ENCODE data around the gene HES6.

- no peak for TF ChIP-seq CTCF (IDR thresholded peaks at IDR 0.05)
- no peak for TF ChIP-seq ZFX (IDR thresholded peaks at IDR 0.05; ENCODE audit: borderline replicate concordance)
These were observed 19.5 kb downstream of the HES6 start for GRCh38 chr2:238220274-238220891.

All from 22Rv1 (cell line).